Measurements from ENCODE around the gene CROCC.
"Not testable (repeated sequence)": the region's sequence is repeated elsewhere in the genome, so short reads cannot be mapped to it uniquely, and the experiment has no call there.

Gene CROCC

GRCh38 chr1:16916036-16916880 is 5.5 kb upstream of the CROCC start:
- not testable (repeated sequence) for DNase-seq

GRCh38 chr1:16918371-16918770 is 3.4 kb upstream of the CROCC start:
- no peak for DNase-seq

- not testable (repeated sequence) for DNase-seq
Observed at GRCh38 chr1:16918936-16919665, 2.6 kb upstream of the CROCC start.

GRCh38 chr1:16920951-16921350 is 780 bp upstream of the CROCC start:
- DNase-seq: no peak

- DNase-seq: no peak
Observed at GRCh38 chr1:16922466-16922865, 735 bp downstream of the CROCC start.

- DNase-seq: no peak
Observed at GRCh38 chr1:16922885-16923431, 1.2 kb downstream of the CROCC start.

- DNase-seq: no peak
Observed at GRCh38 chr1:16924216-16924918, 2.6 kb downstream of the CROCC start.

- no peak for DNase-seq
Observed at GRCh38 chr1:16924919-16925477, 3.3 kb downstream of the CROCC start.

- no peak for DNase-seq
Observed at GRCh38 chr1:16925635-16926490, 4.1 kb downstream of the CROCC start.

- no peak for DNase-seq
Observed at GRCh38 chr1:16926491-16927073, 4.9 kb downstream of the CROCC start.

- no peak for DNase-seq
Observed at GRCh38 chr1:16927256-16927655, 5.5 kb downstream of the CROCC start.

GRCh38 chr1:16927711-16928485 is 6.2 kb downstream of the CROCC start:
- DNase-seq: no peak

- DNase-seq: not testable (repeated sequence)
Observed at GRCh38 chr1:16929146-16930041, 7.7 kb downstream of the CROCC start.

- DNase-seq: not testable (repeated sequence)
Observed at GRCh38 chr1:16931206-16931934, 9.6 kb downstream of the CROCC start.

- not testable (repeated sequence) for DNase-seq
Observed at GRCh38 chr1:16933945-16934344, 12.2 kb downstream of the CROCC start.

GRCh38 chr1:16936580-16936979 is 14.8 kb downstream of the CROCC start:
- not testable (repeated sequence) for DNase-seq

- DNase-seq: no peak
Observed at GRCh38 chr1:16938351-16939321, 16.9 kb downstream of the CROCC start.

All from activated naive CD4-positive, alpha-beta T cell (primary cell).